NCI-H2227 treated with DMSO at 0.1 percent for 48 hours (cell line): ENCODE data around the gene CFAP20.
"Not testable (repeated sequence)": the region's sequence is repeated elsewhere in the genome, so short reads cannot be mapped to it uniquely, and the experiment has no call there.

Experiments
- DNase-seq: peaks from one replicate; lab custom pipeline; 2025; lab: John Stamatoyannopoulos, UW

CFAP20 gene

DNA sequence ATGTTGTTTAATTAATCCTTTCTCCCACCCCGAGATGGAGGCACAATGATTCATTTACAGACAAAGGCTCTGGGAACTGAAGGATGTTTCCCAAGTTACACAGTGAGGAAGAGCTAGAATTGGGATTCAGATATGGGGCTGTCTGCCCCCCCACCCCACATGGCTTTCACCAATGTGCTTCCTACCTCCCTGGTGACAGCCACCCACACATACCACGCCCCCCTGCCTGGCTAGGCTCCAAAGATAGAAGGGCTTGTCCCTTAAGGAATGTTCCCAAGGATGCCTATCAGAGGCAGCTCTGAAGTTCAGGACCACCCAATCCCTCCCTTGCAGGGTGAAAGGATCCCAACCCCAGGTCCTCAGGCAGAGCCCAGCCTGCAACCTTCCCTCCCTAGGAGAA, 32.9 kb downstream of the CFAP20 start:
- DNase-seq: no peak

DNA sequence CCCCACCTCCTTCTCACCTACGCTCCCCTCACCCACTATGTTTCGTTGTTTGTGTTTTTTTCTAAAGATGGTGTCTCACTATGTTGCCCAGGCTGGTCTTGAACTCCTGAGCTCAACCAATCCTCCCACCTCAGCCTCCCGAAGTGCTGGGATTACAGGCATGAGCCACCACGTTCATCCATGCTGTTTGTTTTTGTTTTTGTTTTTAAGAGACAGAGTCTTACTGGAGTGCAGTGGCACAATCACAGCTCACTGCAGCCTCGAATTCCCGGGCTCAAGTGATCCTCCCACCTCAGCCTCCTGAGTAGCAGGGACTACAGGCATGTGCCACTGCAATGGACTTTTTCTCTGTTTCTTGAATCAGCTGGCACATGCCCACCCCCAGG, 33.6 kb downstream of the CFAP20 start:
- not testable (repeated sequence) for DNase-seq

DNA sequence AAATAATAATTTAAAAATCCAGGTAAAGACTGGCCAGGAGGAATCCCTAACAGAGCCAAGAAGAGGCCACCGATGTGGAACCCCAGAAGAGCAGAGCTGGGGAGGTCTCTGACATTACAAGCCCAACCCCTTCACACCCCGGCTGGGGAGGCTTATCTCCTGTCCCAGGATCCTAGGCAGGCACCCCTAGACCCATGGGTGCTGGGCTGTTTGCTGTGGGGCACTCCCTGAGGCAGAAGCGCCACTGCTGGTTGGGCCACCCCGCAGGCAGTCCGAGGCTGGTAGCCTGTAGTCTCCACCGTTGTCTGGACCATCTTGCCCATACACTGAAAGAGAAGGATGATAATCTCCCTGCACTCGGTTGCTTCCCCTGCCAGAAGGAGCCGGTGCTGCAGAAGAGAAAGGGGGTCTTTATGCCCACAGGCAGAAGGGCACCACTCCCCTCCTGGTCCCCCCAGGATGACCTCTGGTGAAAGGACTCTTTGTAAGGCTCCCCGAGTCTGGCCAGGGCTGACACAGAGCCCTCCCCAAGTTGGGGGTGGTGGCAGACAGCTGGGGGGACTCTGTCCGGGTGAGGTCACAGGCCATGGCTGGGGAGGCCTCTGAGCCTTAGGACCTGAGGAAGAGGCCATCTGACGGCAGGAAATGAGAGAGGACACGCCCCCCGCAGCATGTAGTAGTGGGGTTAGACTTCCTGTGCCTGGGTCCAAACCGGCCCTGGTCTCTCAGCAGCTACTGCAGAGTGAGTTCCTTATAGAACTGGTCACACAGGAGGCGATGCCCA, 34.2 kb downstream of the CFAP20 start:
- DNase-seq: no peak

DNA sequence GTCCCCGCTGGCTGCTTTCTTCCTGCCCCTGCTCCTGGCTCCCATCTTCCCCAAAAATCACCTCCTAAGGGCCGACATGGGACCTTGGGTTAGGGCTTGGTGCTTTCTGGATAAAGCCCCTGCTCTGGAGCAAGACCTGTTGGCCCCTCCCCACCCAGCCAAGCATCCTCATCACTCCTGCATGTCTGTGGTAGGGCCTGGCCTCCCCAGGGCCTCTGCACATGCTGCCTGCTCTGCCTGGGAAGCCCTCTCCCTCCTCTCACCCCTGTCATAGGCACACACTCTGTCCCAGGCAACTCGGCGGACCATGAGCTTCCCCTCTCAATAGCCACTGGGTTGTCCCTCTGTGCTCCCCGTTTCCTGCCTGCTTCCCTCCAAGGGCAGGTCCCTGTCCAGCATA, 35.2 kb downstream of the CFAP20 start:
- no peak for DNase-seq

DNA sequence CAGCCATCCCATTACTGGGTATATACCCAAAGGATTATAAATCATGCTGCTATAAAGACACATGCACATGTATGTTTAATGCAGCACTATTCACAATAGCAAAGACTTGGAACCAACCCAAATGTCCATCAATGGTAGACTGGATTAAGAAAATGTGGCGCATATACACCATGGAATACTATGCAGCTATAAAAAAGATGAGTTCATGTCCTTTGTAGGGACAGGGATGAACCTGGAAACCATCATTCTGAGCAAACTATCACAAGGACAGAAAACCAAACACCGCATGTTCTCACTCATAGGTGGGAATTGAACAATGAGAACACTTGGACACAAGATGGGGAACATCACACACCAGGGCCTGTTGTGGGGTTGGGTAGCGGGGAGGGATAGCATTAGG, 38.8 kb downstream of the CFAP20 start:
- DNase-seq: not testable (repeated sequence)

DNA sequence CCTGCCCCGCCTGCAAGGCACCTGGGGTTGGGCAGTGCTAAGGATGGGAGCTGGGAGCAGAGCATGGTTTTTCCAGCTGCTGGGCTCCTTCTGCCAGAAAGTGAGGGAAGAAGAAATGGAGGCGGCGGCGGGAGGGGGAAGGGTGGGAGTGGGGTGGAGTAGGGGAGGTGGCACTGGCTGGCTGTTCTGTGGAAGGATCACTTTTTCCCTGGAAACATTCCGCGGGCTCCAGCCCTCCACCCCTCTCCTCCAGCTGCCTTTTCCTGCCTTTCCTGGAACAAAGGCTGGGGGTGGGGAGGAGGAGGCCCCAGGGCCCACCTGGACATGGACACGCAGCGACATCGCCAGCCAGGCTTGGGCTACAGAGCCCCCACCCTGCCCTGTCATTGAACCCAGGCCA, 41.1 kb downstream of the CFAP20 start:
- no peak for DNase-seq

DNA sequence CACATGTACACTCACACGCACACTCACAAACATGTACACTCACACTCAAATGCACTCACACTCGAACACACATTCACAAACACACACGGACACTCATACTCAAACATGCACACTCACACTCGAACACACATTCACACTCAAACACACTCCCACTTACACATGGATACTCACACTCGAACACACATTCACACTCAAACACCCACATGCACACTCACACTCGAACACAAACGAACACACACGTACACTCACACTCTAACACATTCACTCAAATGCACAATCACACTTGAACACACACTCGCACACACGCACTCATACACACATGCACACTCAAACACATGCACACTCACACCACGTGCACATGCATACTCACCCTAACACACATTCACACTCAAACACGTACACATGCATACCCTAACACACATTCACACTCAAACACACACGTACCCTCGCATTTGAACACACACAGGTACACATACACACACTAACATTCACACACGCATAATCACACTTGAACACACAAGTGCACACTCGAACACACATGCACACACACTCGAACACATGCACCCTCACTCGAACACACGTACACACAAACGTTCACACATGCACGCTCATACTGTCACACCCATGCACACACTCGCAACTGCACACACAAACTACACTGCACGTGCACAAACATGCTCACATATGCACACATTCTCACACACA, 41.8 kb downstream of the CFAP20 start:
- no peak for DNase-seq

DNA sequence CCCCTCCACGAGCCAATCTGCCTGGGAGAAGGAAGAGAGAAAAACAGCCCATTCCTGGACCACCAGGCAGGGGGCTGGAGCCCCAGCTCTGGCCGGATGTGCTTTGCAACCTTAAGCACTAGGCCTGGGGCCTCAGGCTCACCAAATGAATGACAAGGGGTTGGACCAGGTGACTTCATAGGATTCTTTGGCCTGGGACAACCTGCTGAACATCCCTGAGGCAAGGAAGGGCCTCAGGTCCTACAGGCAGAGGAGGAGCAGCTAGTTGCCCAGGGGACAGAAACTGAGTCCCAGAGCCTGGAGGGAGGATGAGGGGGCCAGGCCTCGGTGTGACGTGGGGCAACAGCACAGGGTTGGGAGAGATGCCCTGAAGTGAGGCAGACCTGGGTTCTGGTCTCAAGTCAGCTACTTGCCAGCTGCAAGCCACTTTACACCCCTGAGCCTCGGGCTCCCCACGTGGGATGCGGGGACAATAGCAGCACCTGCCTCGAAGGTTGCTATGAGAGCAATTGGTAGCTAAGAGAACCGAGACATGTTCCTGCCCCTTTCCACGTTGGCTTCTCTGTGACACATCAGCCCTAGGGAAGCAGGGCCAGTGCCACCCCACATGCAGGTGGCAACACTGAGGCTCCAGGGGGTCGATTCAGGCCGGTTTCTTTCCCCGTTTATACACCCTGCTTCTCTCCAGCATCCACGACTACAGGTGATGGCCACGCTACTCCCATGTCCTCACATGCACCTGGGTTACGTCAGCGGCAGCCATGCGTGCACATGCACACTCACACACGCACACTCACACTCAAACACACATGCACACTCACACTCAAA, 42.6 kb downstream of the CFAP20 start:
- DNase-seq: no peak

DNA sequence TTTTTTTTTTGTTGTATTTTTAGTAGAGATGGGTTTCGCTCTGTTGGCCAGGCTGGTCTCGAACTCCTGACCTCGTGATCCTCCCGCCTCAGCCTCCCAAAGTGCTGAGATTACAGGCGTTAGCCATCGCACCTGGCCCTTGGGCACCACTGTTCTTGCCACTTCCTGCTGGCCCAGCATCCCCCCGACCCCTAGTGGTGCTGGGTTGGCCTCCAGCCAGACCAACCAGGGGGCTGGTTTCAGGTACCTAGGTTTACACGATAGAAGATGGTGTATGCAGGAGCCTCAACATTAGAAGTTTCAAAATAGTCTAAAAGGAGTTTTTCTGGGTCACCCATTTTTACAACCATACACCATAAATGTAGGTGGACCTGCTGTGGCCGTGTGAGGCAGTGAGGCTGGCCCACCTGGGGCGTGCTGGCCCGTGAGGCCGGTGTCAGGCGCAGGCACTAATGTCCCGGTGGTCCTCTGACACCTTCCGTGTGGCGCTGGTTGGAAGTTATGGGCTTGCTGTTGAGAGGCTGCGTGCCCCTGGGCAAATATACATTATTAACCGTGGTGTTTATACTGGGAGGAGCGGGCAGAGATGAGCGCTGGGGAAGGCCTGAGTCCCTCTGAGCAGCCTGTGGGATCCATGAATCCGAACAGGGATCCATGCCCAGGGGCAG, 43.5 kb downstream of the CFAP20 start:
- DNase-seq: no peak

DNA sequence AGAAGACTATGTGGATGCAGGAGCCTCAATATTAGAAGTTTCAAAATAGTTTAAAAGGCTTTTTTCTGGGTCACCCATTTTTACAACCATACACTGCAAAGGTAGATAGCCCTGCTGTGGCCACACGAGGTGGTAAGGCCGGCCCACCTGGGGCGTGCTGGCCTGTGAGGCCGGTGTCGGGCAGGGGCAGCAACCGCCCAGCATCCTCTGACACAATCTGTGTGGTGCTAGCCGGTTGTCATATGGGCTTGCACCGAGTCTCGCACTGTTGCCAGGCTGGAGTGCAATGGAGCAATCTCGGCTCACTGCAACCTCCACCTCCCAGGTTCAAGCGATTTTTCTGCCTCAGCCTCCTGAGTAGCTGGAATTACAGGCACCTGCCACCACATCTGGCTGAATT, 44.0 kb downstream of the CFAP20 start:
- no peak for DNase-seq

DNA sequence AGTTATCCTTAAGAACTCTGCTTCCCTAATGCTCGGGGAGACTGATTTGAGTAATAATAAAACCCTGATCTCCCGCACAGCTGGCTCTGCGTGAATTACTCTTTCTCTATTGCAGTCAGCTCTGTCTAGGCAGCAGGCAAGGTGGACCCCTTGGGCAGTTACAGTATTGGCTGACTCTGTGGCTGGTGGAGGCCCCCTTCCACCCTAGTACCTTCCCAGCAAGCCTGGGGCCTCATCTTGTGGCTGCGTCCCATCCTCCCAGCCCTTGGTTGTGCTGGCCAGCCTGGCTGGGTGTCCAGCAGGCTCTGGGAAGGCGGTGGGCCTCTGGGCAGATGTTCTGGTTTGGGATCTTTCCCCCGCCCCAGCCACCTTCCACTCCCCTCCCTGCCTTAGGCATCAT, 44.5 kb downstream of the CFAP20 start:
- DNase-seq: no peak

DNA sequence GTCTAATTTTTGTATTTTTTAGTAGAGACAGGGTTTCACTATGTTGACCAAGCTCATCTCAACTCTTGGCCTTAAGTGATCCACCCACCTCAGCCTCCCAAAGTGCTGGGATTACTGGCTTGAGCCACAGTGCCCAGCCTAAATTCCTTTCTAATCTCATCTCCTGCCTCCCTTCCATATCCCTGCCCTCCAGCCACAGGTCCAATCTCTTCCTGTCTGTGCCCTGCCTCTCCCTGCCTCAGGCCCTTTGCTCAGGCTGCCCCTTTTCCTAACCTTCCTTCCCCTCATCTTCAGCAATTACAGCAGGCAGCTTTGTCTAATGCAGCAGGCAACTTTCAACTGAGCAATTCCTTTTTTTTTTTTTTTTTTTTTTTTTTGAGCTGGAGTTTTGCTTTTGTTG, 46.8 kb downstream of the CFAP20 start:
- DNase-seq: no peak

DNA sequence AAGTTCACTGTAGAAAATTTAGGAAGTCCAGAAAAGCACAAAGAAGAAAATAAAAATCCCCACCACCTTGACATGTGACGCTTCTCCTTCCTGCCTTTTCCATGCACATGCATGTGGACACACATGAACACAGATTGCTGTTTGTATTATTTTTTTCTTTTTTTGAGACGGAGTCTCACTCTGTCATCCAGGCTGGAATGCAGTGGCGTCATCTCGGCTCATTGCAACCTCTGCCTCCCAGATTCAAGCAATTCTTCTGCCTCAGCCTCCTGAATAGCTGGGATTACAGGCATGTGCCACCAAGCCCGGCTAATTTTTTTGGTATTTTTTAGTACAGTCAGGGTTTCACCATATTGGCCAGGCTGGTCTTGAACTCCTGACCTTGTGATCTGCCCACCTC, 48.5 kb downstream of the CFAP20 start:
- DNase-seq: not testable (repeated sequence)

DNA sequence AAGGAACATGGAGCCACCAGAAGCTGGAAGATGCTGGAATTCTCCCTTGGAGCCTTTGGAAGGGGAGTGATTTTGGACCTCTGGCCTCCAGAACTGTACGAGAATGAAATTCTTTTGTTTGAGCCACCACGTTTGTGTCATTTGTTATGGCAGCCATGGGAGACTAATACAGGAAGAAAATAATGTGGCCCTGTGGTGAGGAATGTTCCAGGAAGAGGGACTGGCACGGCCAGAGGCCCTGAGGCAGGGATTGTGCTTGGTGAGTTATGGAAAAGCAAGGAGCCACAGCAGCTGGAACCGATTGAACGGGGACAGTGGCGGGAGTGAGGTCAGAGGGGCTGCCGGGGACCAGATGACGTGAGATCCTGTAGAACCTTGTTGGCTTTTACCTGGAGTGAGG, 51.4 kb downstream of the CFAP20 start:
- no peak for DNase-seq

DNA sequence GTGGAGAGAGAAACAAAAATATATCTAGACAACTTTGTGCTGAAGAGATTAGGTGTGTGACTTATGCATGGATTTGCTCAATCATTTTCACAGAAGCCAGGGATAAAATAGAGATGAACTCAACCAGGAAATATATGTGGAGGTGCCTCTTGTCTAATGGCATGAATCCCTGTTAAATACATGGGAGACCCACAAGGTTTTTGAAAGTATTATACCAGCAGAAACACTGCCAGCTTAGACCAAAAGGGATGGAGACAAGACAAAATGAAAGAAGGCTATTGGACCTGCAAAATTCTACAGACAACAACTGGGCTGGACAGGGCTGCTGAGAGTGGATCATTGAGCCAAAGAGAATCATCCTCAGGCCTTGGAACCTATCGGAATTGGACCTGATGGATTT, 52.7 kb downstream of the CFAP20 start:
- DNase-seq: no peak

DNA sequence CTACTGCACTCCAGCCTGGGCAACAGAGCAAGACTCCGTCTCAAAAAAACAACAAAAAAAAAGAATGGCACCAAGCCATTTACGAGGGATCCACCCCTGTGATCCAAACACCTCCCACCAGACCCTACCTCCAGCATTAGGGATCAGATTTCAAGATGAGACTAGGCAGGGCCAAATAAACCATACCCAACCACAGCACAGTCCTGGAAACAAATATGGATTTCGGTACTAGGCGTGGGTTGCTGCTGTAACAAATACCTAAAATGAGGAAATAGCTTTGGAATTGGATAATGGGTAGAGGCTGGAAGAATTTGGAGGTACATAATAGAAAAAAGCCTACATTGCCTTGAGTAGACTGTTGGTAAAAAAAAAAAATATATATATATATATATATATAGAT, 54.5 kb downstream of the CFAP20 start:
- no peak for DNase-seq

DNA sequence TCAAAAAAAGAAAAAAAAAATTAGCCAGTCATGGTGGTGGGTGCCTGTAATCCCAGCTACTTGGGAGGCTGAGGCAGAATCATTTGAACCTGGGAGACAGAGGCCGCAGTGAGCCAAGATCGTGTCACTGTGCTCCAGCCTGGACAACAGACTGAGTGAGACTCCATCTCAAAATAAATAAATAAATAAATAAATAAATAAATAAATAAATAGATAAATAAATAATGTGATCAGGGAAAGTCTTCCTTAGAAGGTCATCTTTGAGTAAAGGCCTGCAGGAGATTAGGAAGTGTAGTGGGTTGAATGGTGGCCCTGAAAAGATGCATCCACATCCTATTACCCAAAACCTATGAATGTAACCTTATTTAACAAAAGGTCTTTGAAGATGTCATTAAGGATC, 56.1 kb downstream of the CFAP20 start:
- DNase-seq: not testable (repeated sequence)

DNA sequence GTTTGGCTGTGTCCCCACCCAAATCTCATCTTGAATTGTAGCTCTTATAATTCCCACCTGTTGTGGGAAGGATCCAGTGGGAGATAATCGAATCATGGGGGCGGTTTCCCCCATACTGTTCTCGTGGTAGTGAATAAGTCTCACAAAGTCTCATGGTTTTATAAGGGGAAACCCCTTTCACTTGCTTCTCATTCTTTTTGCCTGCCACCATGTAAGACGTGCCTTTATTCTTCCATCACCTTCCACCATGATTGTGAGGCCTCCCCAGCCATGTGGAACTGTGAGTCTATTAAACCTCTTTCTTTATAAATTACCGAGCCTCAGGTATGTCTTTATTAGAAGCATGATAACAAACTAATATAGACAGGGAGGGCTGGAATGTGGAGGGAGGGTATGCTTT, 57.0 kb downstream of the CFAP20 start:
- DNase-seq: not testable (repeated sequence)

DNA sequence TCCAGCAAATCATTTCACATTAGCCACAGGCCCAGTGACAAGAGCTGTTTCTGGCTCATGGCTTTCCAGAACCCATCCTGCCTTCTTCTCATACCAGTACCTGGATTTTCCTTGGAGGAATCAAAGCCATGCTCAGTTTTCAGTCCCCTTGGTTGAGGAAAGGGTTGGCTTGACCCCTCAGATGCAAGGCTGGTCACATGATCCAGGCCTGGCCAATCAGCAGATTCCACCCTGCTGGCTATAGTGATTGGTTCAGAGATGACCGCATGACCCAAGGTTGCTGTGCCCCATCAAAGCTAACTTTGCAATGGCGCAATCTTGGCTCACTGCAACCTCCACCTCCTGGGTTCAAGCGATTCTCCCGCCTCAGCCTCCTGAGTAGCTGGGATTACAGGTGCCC, 58.6 kb downstream of the CFAP20 start:
- DNase-seq: no peak
